ENCODE measurements around the gene CANT1.

GRCh38 chr17:79043191-79043930 is 33.8 kb upstream of the CANT1 start:
- TF ChIP-seq, protein P1, sequence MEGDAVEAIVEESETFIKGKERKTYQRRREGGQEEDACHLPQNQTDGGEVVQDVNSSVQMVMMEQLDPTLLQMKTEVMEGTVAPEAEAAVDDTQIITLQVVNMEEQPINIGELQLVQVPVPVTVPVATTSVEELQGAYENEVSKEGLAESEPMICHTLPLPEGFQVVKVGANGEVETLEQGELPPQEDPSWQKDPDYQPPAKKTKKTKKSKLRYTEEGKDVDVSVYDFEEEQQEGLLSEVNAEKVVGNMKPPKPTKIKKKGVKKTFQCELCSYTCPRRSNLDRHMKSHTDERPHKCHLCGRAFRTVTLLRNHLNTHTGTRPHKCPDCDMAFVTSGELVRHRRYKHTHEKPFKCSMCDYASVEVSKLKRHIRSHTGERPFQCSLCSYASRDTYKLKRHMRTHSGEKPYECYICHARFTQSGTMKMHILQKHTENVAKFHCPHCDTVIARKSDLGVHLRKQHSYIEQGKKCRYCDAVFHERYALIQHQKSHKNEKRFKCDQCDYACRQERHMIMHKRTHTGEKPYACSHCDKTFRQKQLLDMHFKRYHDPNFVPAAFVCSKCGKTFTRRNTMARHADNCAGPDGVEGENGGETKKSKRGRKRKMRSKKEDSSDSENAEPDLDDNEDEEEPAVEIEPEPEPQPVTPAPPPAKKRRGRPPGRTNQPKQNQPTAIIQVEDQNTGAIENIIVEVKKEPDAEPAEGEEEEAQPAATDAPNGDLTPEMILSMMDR (conservative IDR thresholded peaks at IDR 0.05): no peak
- TF ChIP-seq EZH2 (IDR thresholded peaks at IDR 0.05; ENCODE audit: low read depth): no peak

All from PC-9 (cell line).